Measurements from ENCODE around the gene CT45A6.
"Not testable (repeated sequence)": the region's sequence is repeated elsewhere in the genome, so short reads cannot be mapped to it uniquely, and the experiment has no call there.

Gene CT45A6, protein sequence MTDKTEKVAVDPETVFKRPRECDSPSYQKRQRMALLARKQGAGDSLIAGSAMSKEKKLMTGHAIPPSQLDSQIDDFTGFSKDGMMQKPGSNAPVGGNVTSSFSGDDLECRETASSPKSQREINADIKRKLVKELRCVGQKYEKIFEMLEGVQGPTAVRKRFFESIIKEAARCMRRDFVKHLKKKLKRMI

DNA sequence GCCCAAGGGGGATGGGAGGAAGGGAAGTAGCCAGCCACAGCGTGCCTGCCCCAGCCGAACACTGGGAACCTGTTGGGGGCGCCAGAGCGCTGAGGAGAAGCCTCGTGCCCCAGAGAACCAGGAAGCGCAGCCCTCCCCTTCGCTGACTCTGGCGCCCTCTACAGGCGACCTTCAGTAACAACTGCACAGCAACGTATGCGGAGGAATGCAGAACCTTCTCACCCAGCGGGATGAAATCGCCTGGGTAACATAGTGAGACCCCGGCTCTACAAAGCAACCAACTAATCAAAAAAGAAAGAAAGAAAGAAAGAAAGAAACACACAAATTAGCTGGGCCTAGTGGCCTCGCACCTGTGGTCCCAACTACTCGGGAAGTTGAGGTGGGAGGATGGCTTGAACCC lies at the start of gene CT45A6:
Gene CT45A6, minus strand, starts transcription at position 101 of the 400 bp plus-strand sequence. CDS start 3,794 bp downstream, outside the sequence.
- H3K4me3 ChIP-seq (ENCODE audit: low read length); H3K36me3 ChIP-seq (ENCODE audit: insufficient read depth, low read depth, low read length); H3K9ac ChIP-seq (ENCODE audit: low read depth, low read length); H3K27me3 ChIP-seq (ENCODE audit: insufficient read depth, low read length); H3K9me3 ChIP-seq (ENCODE audit: insufficient read depth, low read depth, low read length); H3K27ac ChIP-seq (ENCODE audit: low read length); H3K4me1 ChIP-seq (ENCODE audit: insufficient read depth, low read length): not testable (repeated sequence)

- H3K4me1 ChIP-seq (ENCODE audit: insufficient read depth, low read length); H3K9ac ChIP-seq (ENCODE audit: low read depth, low read length); H3K27me3 ChIP-seq (ENCODE audit: insufficient read depth, low read length); H3K27ac ChIP-seq (ENCODE audit: low read length); H3K36me3 ChIP-seq (ENCODE audit: insufficient read depth, low read depth, low read length); H3K9me3 ChIP-seq (ENCODE audit: insufficient read depth, low read depth, low read length); H3K4me3 ChIP-seq (ENCODE audit: low read length): not testable (repeated sequence)
These were observed 34.6 kb upstream of the CT45A6 start, which contains the start of gene CT45A7 for GRCh38 chrX:135837180-135837579. Gene CT45A7 (minus strand): TSS chrX:135837280. CDS start chrX:135833533, 3,747 bp downstream.

DNA sequence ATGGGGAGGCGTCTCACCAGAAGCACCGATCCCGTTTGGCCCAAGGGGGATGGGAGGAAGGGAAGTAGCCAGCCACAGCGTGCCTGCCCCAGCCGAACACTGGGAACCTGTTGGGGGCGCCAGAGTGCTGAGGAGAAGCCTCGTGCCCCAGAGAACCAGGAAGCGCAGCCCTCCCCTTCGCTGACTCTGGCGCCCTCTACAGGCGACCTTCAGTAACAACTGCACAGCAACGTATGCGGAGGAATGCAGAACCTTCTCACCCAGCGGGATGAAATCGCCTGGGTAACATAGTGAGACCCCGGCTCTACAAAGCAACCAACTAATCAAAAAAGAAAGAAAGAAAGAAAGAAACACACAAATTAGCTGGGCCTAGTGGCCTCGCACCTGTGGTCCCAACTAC lies 17.3 kb upstream of the CT45A6 start, which contains the start of gene CT45A2:
Gene CT45A2, minus strand, starts transcription at position 101 of the 400 bp plus-strand sequence. CDS start 3,747 bp downstream, outside the sequence.
- not testable (repeated sequence) for H3K9me3 ChIP-seq (ENCODE audit: insufficient read depth, low read depth, low read length); H3K27me3 ChIP-seq (ENCODE audit: insufficient read depth, low read length); H3K9ac ChIP-seq (ENCODE audit: low read depth, low read length); H3K4me3 ChIP-seq (ENCODE audit: low read length); H3K27ac ChIP-seq (ENCODE audit: low read length); H3K4me1 ChIP-seq (ENCODE audit: insufficient read depth, low read length); H3K36me3 ChIP-seq (ENCODE audit: insufficient read depth, low read depth, low read length)

- not testable (repeated sequence) for H3K9me3 ChIP-seq (ENCODE audit: insufficient read depth, low read depth, low read length); H3K36me3 ChIP-seq (ENCODE audit: insufficient read depth, low read depth, low read length); H3K27me3 ChIP-seq (ENCODE audit: insufficient read depth, low read length); H3K27ac ChIP-seq (ENCODE audit: low read length); H3K9ac ChIP-seq (ENCODE audit: low read depth, low read length); H3K4me1 ChIP-seq (ENCODE audit: insufficient read depth, low read length); H3K4me3 ChIP-seq (ENCODE audit: low read length)
These were observed 17.2 kb downstream of the CT45A6 start, which contains the start of gene CT45A5 for GRCh38 chrX:135785403-135785802. Gene CT45A5 (minus strand): TSS chrX:135785503. CDS start chrX:135781729, 3,774 bp downstream.

DNA sequence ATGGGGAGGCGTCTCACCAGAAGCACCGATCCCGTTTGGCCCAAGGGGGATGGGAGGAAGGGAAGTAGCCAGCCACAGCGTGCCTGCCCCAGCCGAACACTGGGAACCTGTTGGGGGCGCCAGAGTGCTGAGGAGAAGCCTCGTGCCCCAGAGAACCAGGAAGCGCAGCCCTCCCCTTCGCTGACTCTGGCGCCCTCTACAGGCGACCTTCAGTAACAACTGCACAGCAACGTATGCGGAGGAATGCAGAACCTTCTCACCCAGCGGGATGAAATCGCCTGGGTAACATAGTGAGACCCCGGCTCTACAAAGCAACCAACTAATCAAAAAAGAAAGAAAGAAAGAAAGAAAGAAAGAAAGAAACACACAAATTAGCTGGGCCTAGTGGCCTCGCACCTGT lies 34.5 kb downstream of the CT45A6 start, which contains the start of gene CT45A3:
Gene CT45A3, minus strand, starts transcription at position 101 of the 400 bp plus-strand sequence. CDS start 3,747 bp downstream, outside the sequence.
- H3K4me1 ChIP-seq (ENCODE audit: insufficient read depth, low read length); H3K4me3 ChIP-seq (ENCODE audit: low read length); H3K9ac ChIP-seq (ENCODE audit: low read depth, low read length); H3K27ac ChIP-seq (ENCODE audit: low read length); H3K9me3 ChIP-seq (ENCODE audit: insufficient read depth, low read depth, low read length); H3K36me3 ChIP-seq (ENCODE audit: insufficient read depth, low read depth, low read length); H3K27me3 ChIP-seq (ENCODE audit: insufficient read depth, low read length): not testable (repeated sequence)

- H3K4me1 ChIP-seq (ENCODE audit: insufficient read depth, low read length); H3K9ac ChIP-seq (ENCODE audit: low read depth, low read length); H3K27ac ChIP-seq (ENCODE audit: low read length); H3K27me3 ChIP-seq (ENCODE audit: insufficient read depth, low read length); H3K9me3 ChIP-seq (ENCODE audit: insufficient read depth, low read depth, low read length); H3K4me3 ChIP-seq (ENCODE audit: low read length); H3K36me3 ChIP-seq (ENCODE audit: insufficient read depth, low read depth, low read length): not testable (repeated sequence)
These were observed 57.8 kb downstream of the CT45A6 start for GRCh38 chrX:135744739-135745138.
